Mesenchymal stem cell (in vitro differentiated cells and primary cell): ENCODE results near the gene FSTL4.

Experiments used
- DNase-seq: peaks from one replicate; pipeline ENCODE4 v3.0.0-alpha.2; 2013
- H2AFZ ChIP-seq: one replicate; pipeline ENCODE4 v1.6.1; 2013; ENCODE audit warnings: low read depth, mild to moderate bottlenecking, control low read depth, inconsistent platforms, low read length, moderate library complexity
- H2AK5ac ChIP-seq: 2 replicates; pipeline ENCODE4 v1.6.1; 2013; ENCODE audit warnings: low read length, moderate library complexity, mild to moderate bottlenecking, inconsistent platforms; ENCODE audit not compliant: severe bottlenecking
- H2BK120ac ChIP-seq: one replicate; pipeline ENCODE4 v1.6.1; 2013; ENCODE audit warnings: low read depth, mild to moderate bottlenecking, inconsistent platforms, low read length, moderate library complexity
- H2BK12ac ChIP-seq, 2 experiments: one replicate each; pipeline ENCODE4 v1.6.1; 2013; ENCODE audit warnings: inconsistent platforms in 2 of 2, low read length in 2 of 2, mild to moderate bottlenecking in 2 of 2, moderate library complexity in 2 of 2, control low read depth in 1 of 2
- H2BK15ac ChIP-seq: one replicate; pipeline ENCODE4 v1.6.1; 2013; ENCODE audit warnings: mild to moderate bottlenecking, low read depth, inconsistent platforms; ENCODE audit not compliant: poor library complexity, severe bottlenecking
- H2BK5ac ChIP-seq: 2 replicates; pipeline ENCODE4 v1.6.1; 2013; ENCODE audit warnings: low read depth, mild to moderate bottlenecking, low read length, control low read depth, inconsistent platforms; ENCODE audit not compliant: poor library complexity, severe bottlenecking
- H3K14ac ChIP-seq, 2 experiments: one replicate each; pipeline ENCODE4 v1.6.1; 2013; ENCODE audit warnings: inconsistent platforms in 2 of 2, low read length in 2 of 2, control low read depth in 1 of 2, mild to moderate bottlenecking in 1 of 2, moderate library complexity in 1 of 2
- H3K18ac ChIP-seq, 2 experiments: one replicate each; pipeline ENCODE4 v1.6.1; 2013; ENCODE audit warnings: inconsistent platforms in 2 of 2, low read length in 2 of 2, control low read depth in 1 of 2, low read depth in 1 of 2, mild to moderate bottlenecking in 1 of 2
- H3K23ac ChIP-seq, 2 experiments: one replicate each; pipeline ENCODE4 v1.6.1; 2013; ENCODE audit warnings: inconsistent platforms in 2 of 2, low read length in 2 of 2, mild to moderate bottlenecking in 2 of 2, moderate library complexity in 2 of 2, control low read depth in 1 of 2
- H3K27ac ChIP-seq: 2 replicates; pipeline ENCODE4 v1.5.1; 2013; ENCODE audit warnings: mild to moderate bottlenecking, moderate library complexity, low read length, control low read depth, inconsistent platforms; ENCODE audit not compliant: poor library complexity, severe bottlenecking
- H3K27me3 ChIP-seq, 2 experiments: 2 replicates each; pipeline versions ENCODE4 v1.6.1 to v1.7.0; 2013; ENCODE audit warnings: low read length in 2 of 2, mild to moderate bottlenecking in 2 of 2, moderate library complexity in 2 of 2, control low read depth in 1 of 2, inconsistent platforms in 1 of 2; ENCODE audit not compliant: control insufficient read depth in 1 of 2, insufficient read depth in 1 of 2
- H3K36me3 ChIP-seq, 2 experiments: 2 replicates each; pipeline versions ENCODE4 v1.6.1 to v1.7.0; 2013; ENCODE audit warnings: low read length in 2 of 2, control low read depth in 1 of 2, inconsistent platforms in 1 of 2, low read depth in 1 of 2, mild to moderate bottlenecking in 1 of 2; ENCODE audit not compliant: insufficient read depth in 2 of 2, control insufficient read depth in 1 of 2
- H3K4ac ChIP-seq, 2 experiments: one replicate each; pipeline ENCODE4 v1.6.1; 2013; ENCODE audit warnings: inconsistent platforms in 2 of 2, low read length in 2 of 2, mild to moderate bottlenecking in 2 of 2, moderate library complexity in 2 of 2, control low read depth in 1 of 2, low read depth in 1 of 2
- H3K4me1 ChIP-seq: 2 replicates; pipeline ENCODE4 v1.6.1; 2013; ENCODE audit warnings: low read depth, low read length, control low read depth; ENCODE audit not compliant: control insufficient read depth, insufficient read depth
- H3K4me2 ChIP-seq: 2 replicates; pipeline ENCODE4 v1.6.1; 2013; ENCODE audit warnings: low read length, mild to moderate bottlenecking, inconsistent platforms; ENCODE audit not compliant: poor library complexity, severe bottlenecking
- H3K4me3 ChIP-seq, 2 experiments: 2 replicates each; pipeline versions ENCODE4 v1.5.1 to v1.7.0; 2013; ENCODE audit warnings: low read length in 2 of 2, mild to moderate bottlenecking in 2 of 2, control low read depth in 1 of 2, low read depth in 1 of 2; ENCODE audit not compliant: insufficient read depth in 1 of 2
- H3K79me1 ChIP-seq: replicated peaks from 2 replicates; pipeline ENCODE4 v1.6.1; 2013; ENCODE audit warnings: mild to moderate bottlenecking, control low read depth, low read length, inconsistent platforms; ENCODE audit not compliant: poor library complexity, severe bottlenecking
- H3K9ac ChIP-seq: 2 replicates; pipeline ENCODE4 v1.7.0; 2013; ENCODE audit warnings: mild to moderate bottlenecking, low read length, moderate library complexity
- H3K9me3 ChIP-seq: 2 replicates; pipeline ENCODE4 v1.7.0; 2013; ENCODE audit warnings: mild to moderate bottlenecking, low read length; ENCODE audit not compliant: control insufficient read depth
- H4K8ac ChIP-seq: one replicate; pipeline ENCODE4 v1.6.1; 2013; ENCODE audit warnings: inconsistent platforms, mild to moderate bottlenecking, low read length, moderate library complexity
- H4K91ac ChIP-seq: one replicate; pipeline ENCODE4 v1.6.1; 2013; ENCODE audit warnings: mild to moderate bottlenecking, low read length, inconsistent platforms
- WGBS: methylation state at CpG from one replicate; pipeline ENCODE4 v1.1.7; 2013; ENCODE audit warnings: mixed read lengths; 5-methylcytosine and 5-hydroxymethylcytosine counted together

The FSTL4 gene

GRCh38 chr5:133353741-133354140, 258.6 kb downstream of the FSTL4 start:
- no peak overlapping the region for H4K8ac ChIP-seq
- peaks cover 35 to 39% of the 10 kb centered on the region in 2 experiments for H3K27me3 ChIP-seq
- no peak overlapping the region for H3K9ac ChIP-seq
- DNase-seq: no peak
- no peaks in the 10 kb centered on the region for H3K9me3 ChIP-seq
- no peak overlapping the region for H3K23ac ChIP-seq
- H2BK5ac ChIP-seq: no peak overlapping the region
- no peak overlapping the region for H3K18ac ChIP-seq
- no peaks in the 10 kb centered on the region for H3K36me3 ChIP-seq
- WGBS: 11% methylated on average over 8 of the region's 8 CpGs
- no peak overlapping the region for H3K4me2 ChIP-seq
- H2BK12ac ChIP-seq: no peak overlapping the region
- no peak overlapping the region for H2AK5ac ChIP-seq
- no peak overlapping the region for H3K27ac ChIP-seq
- H2BK15ac ChIP-seq: no peak overlapping the region
- H3K4ac ChIP-seq: no peak overlapping the region
- no peak overlapping the region for H2AFZ ChIP-seq
- H2BK120ac ChIP-seq: no peak overlapping the region
- no peaks in the 10 kb centered on the region for H3K79me1 ChIP-seq
- peaks cover 3% of the 10 kb centered on the region for H3K4me1 ChIP-seq
- no peak overlapping the region for H4K91ac ChIP-seq
- H3K4me3 ChIP-seq: no peak overlapping the region
- no peak overlapping the region for H3K14ac ChIP-seq

- Histone ChIP-seq H3K4me1 (no peaks in the 10 kb centered on the region), H3K14ac (no peak overlapping the region), H2BK5ac (no peak overlapping the region), H3K36me3 (no peaks in the 10 kb centered on the region), H2AFZ (no peak overlapping the region), H3K9me3 (no peaks in the 10 kb centered on the region), H4K91ac (no peak overlapping the region), H2BK12ac (no peak overlapping the region), H2AK5ac (no peak overlapping the region), H3K79me1 (no peaks in the 10 kb centered on the region), H3K23ac (no peak overlapping the region), H3K27me3 (peaks cover 20 to 44% of the 10 kb centered on the region in 2 experiments), H3K4ac (no peak overlapping the region), H4K8ac (no peak overlapping the region), H3K4me3 (no peak overlapping the region), H2BK15ac (no peak overlapping the region), H3K4me2 (no peak overlapping the region), H2BK120ac (no peak overlapping the region), H3K27ac (no peak overlapping the region), H3K9ac (no peak overlapping the region), H3K18ac (no peak overlapping the region)
- WGBS: 92% methylated on average over 4 of the region's 4 CpGs
- DNase-seq: no peak
These were observed 263.9 kb downstream of the FSTL4 start for GRCh38 chr5:133348406-133348805.

- Histone ChIP-seq H2BK15ac (no peak overlapping the region), H3K79me1 (no peaks in the 10 kb centered on the region), H2BK120ac (no peak overlapping the region), H3K23ac (no peak overlapping the region), H3K9me3 (no peaks in the 10 kb centered on the region), H3K14ac (peak overlapping the region in 1 of 2 experiments; percentile 91), H3K36me3 (no peaks in the 10 kb centered on the region), H3K18ac (no peak overlapping the region), H4K91ac (no peak overlapping the region), H3K27ac (no peak overlapping the region), H2AK5ac (no peak overlapping the region), H3K9ac (no peak overlapping the region), H3K4me3 (no peak overlapping the region), H2AFZ (no peak overlapping the region), H2BK5ac (no peak overlapping the region), H3K4me1 (no peaks in the 10 kb centered on the region), H3K4me2 (no peak overlapping the region), H4K8ac (no peak overlapping the region), H2BK12ac (no peak overlapping the region), H3K27me3 (peaks cover 18 to 49% of the 10 kb centered on the region in 2 experiments), H3K4ac (no peak overlapping the region)
- 65% methylated on average over 6 of the region's 6 CpGs for WGBS
- no peak for DNase-seq
These were observed 265.3 kb downstream of the FSTL4 start for GRCh38 chr5:133347039-133347438.

- Histone ChIP-seq H3K79me1 (no peaks in the 10 kb centered on the region), H4K91ac (no peak overlapping the region), H2BK120ac (no peak overlapping the region), H3K4me3 (no peak overlapping the region), H2BK5ac (no peak overlapping the region), H3K4ac (no peak overlapping the region), H2AFZ (no peak overlapping the region), H2BK15ac (no peak overlapping the region), H3K23ac (no peak overlapping the region), H4K8ac (no peak overlapping the region), H3K4me1 (peaks cover 2% of the 10 kb centered on the region), H3K14ac (no peak overlapping the region), H3K4me2 (no peak overlapping the region), H2AK5ac (no peak overlapping the region), H2BK12ac (no peak overlapping the region), H3K27me3 (peaks cover 23 to 45% of the 10 kb centered on the region in 2 experiments), H3K27ac (no peak overlapping the region), H3K9ac (no peak overlapping the region), H3K18ac (no peak overlapping the region), H3K36me3 (no peaks in the 10 kb centered on the region), H3K9me3 (no peaks in the 10 kb centered on the region)
- DNase-seq: no peak
- no CpG with 5 or more reads among the region's 2 CpGs for WGBS
These were observed 268.1 kb downstream of the FSTL4 start for GRCh38 chr5:133344266-133344665.
